ENCODE measurements around the gene TEX36. TPM values are rescaled to one million over a fixed set of nuclear protein-coding genes. Genes with fewer than 3 reads are reported as not detected.
"Not testable (repeated sequence)": the region's sequence is repeated elsewhere in the genome, so short reads cannot be mapped to it uniquely, and the experiment has no call there.

The TEX36 gene
- polyA plus RNA-seq, 1 donor from 2014 or later, result not detected

- Histone ChIP-seq H2AFZ (ENCODE audit: low read depth, low read length) (no peak overlapping the region), H3K9me2 (ENCODE audit: insufficient read depth, low read length) (no peaks in the 10 kb centered on the region), H3K27me3 (ENCODE audit: insufficient read depth, low read depth, low read length) (no peaks in the 10 kb centered on the region), H4K20me1 (ENCODE audit: insufficient read depth) (no peaks in the 10 kb centered on the region), H3K27ac (ENCODE audit: low read length) (no peak overlapping the region), H3K9ac (ENCODE audit: low read length) (no peak overlapping the region), H3K4me3 (ENCODE audit: low read length) (no peak overlapping the region), H3F3A (ENCODE audit: insufficient read depth, low read length, poor library complexity, severe bottlenecking) (no peaks in the 10 kb centered on the region), H3K4me2 (ENCODE audit: low read length) (no peak overlapping the region), H3K79me2 (replicated peaks; ENCODE audit: insufficient read depth, low read length) (no peaks in the 10 kb centered on the region), H3K9me3 (ENCODE audit: low read length) (no peaks in the 10 kb centered on the region), H3K36me3 (ENCODE audit: insufficient read depth, low read length) (no peaks in the 10 kb centered on the region)
- TF ChIP-seq RAD21 (conservative IDR thresholded peaks at IDR 0.05) (no peak), CTCF (IDR thresholded peaks at IDR 0.05; ENCODE audit: poor library complexity, severe bottlenecking) (no peak), TAF1 (IDR thresholded peaks at IDR 0.05; ENCODE audit: low read depth) (no peak), EZH2 (IDR thresholded peaks at IDR 0.05; ENCODE audit: borderline replicate concordance, insufficient read depth, low read length, poor library complexity, severe bottlenecking) (no peak), SMC3 (conservative IDR thresholded peaks at IDR 0.05; ENCODE audit: poor library complexity) (no peak), REST (IDR thresholded peaks at IDR 0.05; ENCODE audit: borderline replicate concordance) (no peak), EP300 (conservative IDR thresholded peaks at IDR 0.05; ENCODE audit: poor library complexity, severe bottlenecking) (no peak), MXI1 (conservative IDR thresholded peaks at IDR 0.05; ENCODE audit: poor library complexity, severe bottlenecking) (no peak), POLR2AphosphoS5 (IDR thresholded peaks at IDR 0.05) (no peak)
Measured at GRCh38 chr10:125621052-125621451, 61.9 kb downstream of the TEX36 start.

GRCh38 chr10:125620401-125620800, 62.6 kb downstream of the TEX36 start:
- Histone ChIP-seq H3K9me3 (ENCODE audit: low read length) (no peaks in the 10 kb centered on the region), H3K9ac (ENCODE audit: low read length) (no peak overlapping the region), H3K4me2 (ENCODE audit: low read length) (no peak overlapping the region), H3K79me2 (replicated peaks; ENCODE audit: insufficient read depth, low read length) (no peaks in the 10 kb centered on the region), H3K9me2 (ENCODE audit: insufficient read depth, low read length) (no peaks in the 10 kb centered on the region), H3K27me3 (ENCODE audit: insufficient read depth, low read depth, low read length) (no peaks in the 10 kb centered on the region), H3K4me3 (ENCODE audit: low read length) (no peak overlapping the region), H3K27ac (ENCODE audit: low read length) (no peak overlapping the region), H3F3A (ENCODE audit: insufficient read depth, low read length, poor library complexity, severe bottlenecking) (no peaks in the 10 kb centered on the region), H4K20me1 (ENCODE audit: insufficient read depth) (no peaks in the 10 kb centered on the region), H2AFZ (ENCODE audit: low read depth, low read length) (no peak overlapping the region), H3K36me3 (ENCODE audit: insufficient read depth, low read length) (no peaks in the 10 kb centered on the region)
- TF ChIP-seq EP300 (conservative IDR thresholded peaks at IDR 0.05; ENCODE audit: poor library complexity, severe bottlenecking) (no peak), REST (IDR thresholded peaks at IDR 0.05; ENCODE audit: borderline replicate concordance) (no peak), RAD21 (conservative IDR thresholded peaks at IDR 0.05) (no peak), TAF1 (IDR thresholded peaks at IDR 0.05; ENCODE audit: low read depth) (no peak), SMC3 (conservative IDR thresholded peaks at IDR 0.05; ENCODE audit: poor library complexity) (no peak), MXI1 (conservative IDR thresholded peaks at IDR 0.05; ENCODE audit: poor library complexity, severe bottlenecking) (no peak), POLR2AphosphoS5 (IDR thresholded peaks at IDR 0.05) (no peak), EZH2 (IDR thresholded peaks at IDR 0.05; ENCODE audit: borderline replicate concordance, insufficient read depth, low read length, poor library complexity, severe bottlenecking) (no peak), CTCF (IDR thresholded peaks at IDR 0.05; ENCODE audit: poor library complexity, severe bottlenecking) (no peak)

- H3F3A ChIP-seq (ENCODE audit: insufficient read depth, low read length, poor library complexity, severe bottlenecking); H3K27me3 ChIP-seq (ENCODE audit: insufficient read depth, low read depth, low read length); H3K4me2 ChIP-seq (ENCODE audit: low read length); H4K20me1 ChIP-seq (ENCODE audit: insufficient read depth); H3K27ac ChIP-seq (ENCODE audit: low read length); H3K9me2 ChIP-seq (ENCODE audit: insufficient read depth, low read length); H3K9ac ChIP-seq (ENCODE audit: low read length); H2AFZ ChIP-seq (ENCODE audit: low read depth, low read length); H3K36me3 ChIP-seq (ENCODE audit: insufficient read depth, low read length); H3K79me2 ChIP-seq (replicated peaks; ENCODE audit: insufficient read depth, low read length); H3K4me3 ChIP-seq (ENCODE audit: low read length); H3K9me3 ChIP-seq (ENCODE audit: low read length): not testable (repeated sequence)
Measured at GRCh38 chr10:125613062-125613461, 69.9 kb downstream of the TEX36 start.
